GM21360 (cell line): Measurements from ENCODE around the gene R3HDM2.
"Not testable (repeated sequence)": the region's sequence is repeated elsewhere in the genome, so short reads cannot be mapped to it uniquely, and the experiment has no call there.

Experiments
- ATAC-seq: cut with Tn5 transposase; IDR thresholded peaks from one replicate; pipeline ENCODE4 v1.9.1; 2021; ENCODE audit warnings: mild to moderate bottlenecking, moderate library complexity; ENCODE audit not compliant: unreplicated experiment

Gene R3HDM2

GRCh38 chr12:57429473-57430111 is 1.3 kb downstream of the R3HDM2 start:
- no peak for ATAC-seq

GRCh38 chr12:57428965-57429364 is 1.9 kb downstream of the R3HDM2 start:
- ATAC-seq = no peak

GRCh38 chr12:57426948-57427347 is 3.9 kb downstream of the R3HDM2 start:
- ATAC-seq = not testable (repeated sequence)

- no peak for ATAC-seq
Observed at GRCh38 chr12:57420482-57420881, 10.4 kb downstream of the R3HDM2 start.

- no peak for ATAC-seq
Observed at GRCh38 chr12:57419495-57419894, 11.3 kb downstream of the R3HDM2 start.

- no peak for ATAC-seq
Observed at GRCh38 chr12:57418255-57418654, 12.6 kb downstream of the R3HDM2 start.

- ATAC-seq = no peak
Observed at GRCh38 chr12:57416039-57416996, 14.5 kb downstream of the R3HDM2 start.

GRCh38 chr12:57415088-57415487 is 15.8 kb downstream of the R3HDM2 start:
- ATAC-seq = no peak

- ATAC-seq = not testable (repeated sequence)
Observed at GRCh38 chr12:57414160-57414559, 16.7 kb downstream of the R3HDM2 start.

- no peak for ATAC-seq
Observed at GRCh38 chr12:57410534-57410933, 20.3 kb downstream of the R3HDM2 start.

GRCh38 chr12:57404966-57405640 is 25.7 kb downstream of the R3HDM2 start:
- ATAC-seq = no peak

GRCh38 chr12:57402156-57402555 is 28.7 kb downstream of the R3HDM2 start:
- ATAC-seq = not testable (repeated sequence)

GRCh38 chr12:57401165-57401564 is 29.7 kb downstream of the R3HDM2 start:
- no peak for ATAC-seq

- not testable (repeated sequence) for ATAC-seq
Observed at GRCh38 chr12:57399718-57400463, 31.0 kb downstream of the R3HDM2 start.

GRCh38 chr12:57397441-57397840 is 33.4 kb downstream of the R3HDM2 start:
- no peak for ATAC-seq

- ATAC-seq = no peak
Observed at GRCh38 chr12:57395121-57395520, 35.7 kb downstream of the R3HDM2 start.

GRCh38 chr12:57390174-57390573 is 40.7 kb downstream of the R3HDM2 start:
- ATAC-seq = no peak

- ATAC-seq = no peak
Observed at GRCh38 chr12:57389033-57389432, 41.8 kb downstream of the R3HDM2 start.

- ATAC-seq = no peak
Observed at GRCh38 chr12:57388425-57388824, 42.4 kb downstream of the R3HDM2 start.

GRCh38 chr12:57386187-57386720 is 44.6 kb downstream of the R3HDM2 start:
- ATAC-seq = no peak
